ENCODE measurements around the gene PCDHA5.

The PCDHA5 gene

GRCh38 chr5:140862441-140863295 is 41.3 kb downstream of the PCDHA5 start:
- no peak for DNase-seq (ENCODE audit: low read depth in 2 of 2)

GRCh38 chr5:140868721-140869554 is 47.5 kb downstream of the PCDHA5 start, which contains the start of gene PCDHA11:
Gene PCDHA11 (plus strand): TSS chr5:140868957. CDS start chr5:140869104, 147 bp downstream.
- DNase-seq (ENCODE audit: low read depth in 2 of 2), result no peak

- DNase-seq (ENCODE audit: low read depth in 2 of 2), result no peak
Measured at GRCh38 chr5:140869555-140869886, 48.1 kb downstream of the PCDHA5 start.

- no peak for DNase-seq (ENCODE audit: low read depth in 2 of 2)
Measured at GRCh38 chr5:140870221-140871201, 49.1 kb downstream of the PCDHA5 start.

Data from fibroblast of skin of left quadriceps (primary cell).